AG04449 (cell line): Measurements from ENCODE around the gene PTPRE.

Experiments used
- CTCF ChIA-PET: fragments of 350-600 bp; formaldehyde crosslinking; extraction: SDS; loops from one replicate; lab custom pipeline; 2021; ENCODE audit warnings: antibody characterized with exemption; lab: Yijun Ruan, JAX
- POLR2A ChIA-PET: fragments of 400-600, 350-600 bp; formaldehyde crosslinking; extraction: SDS; loops from one replicate; lab custom pipeline; 2020; ENCODE audit warnings: antibody characterized with exemption, inconsistent platforms; lab: Yijun Ruan, JAX
- DNase-seq: peaks from one replicate; pipeline ENCODE4 v3.0.0-alpha.2; 2010; ENCODE audit warnings: low read depth, low spot score
- H3K4me3 ChIP-seq: 2 replicates; pipeline ENCODE4 v1.5.1; 2011; ENCODE audit warnings: low read depth, mild to moderate bottlenecking, control low read depth, low read length
- TF ChIP-seq, protein P1 (sequence below): IDR thresholded peaks from one replicate; pipeline ENCODE4 v1.5.1; 2011; ENCODE audit warnings: mild to moderate bottlenecking, moderate library complexity, low read length, control low read depth, inconsistent platforms; ENCODE audit not compliant: insufficient read depth; ENCODE audit errors: missing control alignments

Gene PTPRE

DNA sequence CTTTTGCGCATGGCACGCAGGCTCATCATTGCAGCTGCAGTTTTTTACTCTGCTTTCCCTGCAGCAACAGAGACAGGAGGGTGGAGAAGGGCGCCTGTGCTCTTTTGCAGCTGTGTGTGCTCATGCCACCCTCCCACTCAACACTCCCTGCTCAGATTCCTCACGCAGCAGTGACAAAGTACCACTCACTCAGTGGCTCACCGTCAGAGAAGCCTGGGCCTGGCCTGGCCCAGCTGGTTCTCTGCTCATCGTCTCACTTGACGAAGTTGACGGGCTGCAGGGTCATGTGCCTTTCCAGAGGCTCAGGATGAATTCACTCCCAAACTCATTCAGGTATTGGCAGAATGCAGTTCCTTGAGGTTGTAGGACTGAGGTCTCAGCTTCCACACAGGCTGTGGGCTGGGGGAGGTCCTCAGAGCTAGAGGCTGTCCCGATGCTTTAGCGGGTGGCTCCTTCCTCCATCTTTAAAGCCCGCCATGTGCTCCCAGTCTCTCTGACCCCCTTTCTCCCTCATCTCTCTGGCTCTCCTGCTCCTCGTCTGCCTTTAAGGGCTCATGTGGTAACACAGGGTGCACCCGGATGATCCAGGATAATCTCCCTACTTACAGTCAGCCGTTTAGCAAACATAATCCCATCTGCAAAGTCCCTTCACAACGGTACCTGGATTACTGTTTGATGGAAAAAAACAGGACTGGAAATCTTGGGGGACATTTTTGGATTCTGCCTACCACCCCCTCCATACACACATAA, 25.8 kb downstream of the PTPRE start:
- CTCF ChIA-PET: no interaction called here
- DNase-seq: no peak
- POLR2A ChIA-PET: no interaction called here
- no peak overlapping the region for H3K4me3 ChIP-seq
- TF ChIP-seq, protein P1, sequence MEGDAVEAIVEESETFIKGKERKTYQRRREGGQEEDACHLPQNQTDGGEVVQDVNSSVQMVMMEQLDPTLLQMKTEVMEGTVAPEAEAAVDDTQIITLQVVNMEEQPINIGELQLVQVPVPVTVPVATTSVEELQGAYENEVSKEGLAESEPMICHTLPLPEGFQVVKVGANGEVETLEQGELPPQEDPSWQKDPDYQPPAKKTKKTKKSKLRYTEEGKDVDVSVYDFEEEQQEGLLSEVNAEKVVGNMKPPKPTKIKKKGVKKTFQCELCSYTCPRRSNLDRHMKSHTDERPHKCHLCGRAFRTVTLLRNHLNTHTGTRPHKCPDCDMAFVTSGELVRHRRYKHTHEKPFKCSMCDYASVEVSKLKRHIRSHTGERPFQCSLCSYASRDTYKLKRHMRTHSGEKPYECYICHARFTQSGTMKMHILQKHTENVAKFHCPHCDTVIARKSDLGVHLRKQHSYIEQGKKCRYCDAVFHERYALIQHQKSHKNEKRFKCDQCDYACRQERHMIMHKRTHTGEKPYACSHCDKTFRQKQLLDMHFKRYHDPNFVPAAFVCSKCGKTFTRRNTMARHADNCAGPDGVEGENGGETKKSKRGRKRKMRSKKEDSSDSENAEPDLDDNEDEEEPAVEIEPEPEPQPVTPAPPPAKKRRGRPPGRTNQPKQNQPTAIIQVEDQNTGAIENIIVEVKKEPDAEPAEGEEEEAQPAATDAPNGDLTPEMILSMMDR: no peak

DNA sequence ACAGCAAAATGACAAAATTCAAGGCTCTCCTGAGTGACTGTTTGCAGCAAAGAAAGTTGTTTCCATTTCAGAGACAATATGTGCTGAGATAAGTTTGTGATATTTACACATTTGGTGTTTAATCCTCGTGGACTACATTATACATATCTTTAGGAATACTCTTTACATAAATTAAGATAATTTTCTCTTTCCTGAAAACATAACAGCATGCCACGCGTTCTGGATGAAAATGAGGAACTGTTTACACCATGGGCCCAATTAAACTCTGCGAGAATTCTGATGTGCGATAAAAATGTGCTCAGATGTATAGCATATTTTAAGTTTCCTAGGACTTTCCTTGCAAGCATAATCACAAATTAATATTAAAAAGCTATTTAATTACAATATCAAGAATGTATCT, 26.4 kb downstream of the PTPRE start:
- DNase-seq: no peak
- H3K4me3 ChIP-seq: no peak overlapping the region
- ChIA-PET POLR2A (no interaction called here), CTCF (no interaction called here)
- TF ChIP-seq, protein P1: no peak

DNA sequence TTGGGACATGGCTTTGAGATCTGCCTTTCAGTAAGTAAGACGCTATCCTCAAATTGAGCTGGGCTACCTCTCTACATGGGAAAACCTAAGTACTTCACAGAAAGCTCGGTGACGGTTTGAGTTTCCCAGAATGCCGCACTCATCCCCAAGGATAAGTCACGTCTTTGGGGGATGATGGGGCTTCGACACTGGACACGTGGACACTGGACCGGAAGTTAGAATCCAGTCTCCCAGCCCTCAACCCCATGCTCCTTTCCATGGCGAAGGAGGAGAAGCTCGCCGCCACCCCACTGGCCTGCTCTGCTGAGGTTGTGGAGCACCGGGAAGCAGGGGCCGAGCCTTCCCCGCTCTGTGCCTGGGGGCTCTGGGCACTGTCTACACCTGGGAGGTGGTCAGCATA, 27.5 kb downstream of the PTPRE start:
- CTCF ChIA-PET: no interaction called here

DNA sequence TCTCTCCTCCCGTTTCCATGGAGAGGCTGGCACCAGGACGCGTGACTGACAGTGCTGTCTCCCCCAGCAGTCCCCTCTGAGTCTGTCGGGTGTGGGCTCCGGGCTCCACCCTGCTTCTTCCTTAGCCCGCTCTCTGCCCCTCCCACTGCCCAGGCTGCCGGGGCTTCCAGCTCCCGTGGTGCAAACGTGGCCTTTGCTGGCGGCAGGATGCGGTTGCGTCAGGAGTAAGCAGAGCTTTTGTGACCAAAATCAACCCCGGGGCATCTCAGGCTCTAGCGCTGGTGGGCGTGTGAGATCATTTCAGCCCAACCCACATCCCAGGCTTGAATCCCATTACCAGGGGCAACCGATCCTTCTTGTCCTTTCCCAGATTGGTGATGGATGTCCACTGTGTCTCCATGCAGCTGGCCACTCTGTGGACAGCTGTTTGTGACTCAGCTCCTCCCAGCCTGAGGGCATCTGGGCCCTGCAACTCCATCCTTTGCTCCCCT, 28.2 kb downstream of the PTPRE start:
- TF ChIP-seq, protein P1: no peak
- POLR2A ChIA-PET: no interaction called here
- no peak overlapping the region for H3K4me3 ChIP-seq
- CTCF ChIA-PET: no interaction called here
- no peak for DNase-seq

More for the DNA sequence above, 27.5 kb downstream of the PTPRE start:
- POLR2A ChIA-PET: no interaction called here
- H3K4me3 ChIP-seq: no peak overlapping the region
- TF ChIP-seq, protein P1: no peak
- DNase-seq: no peak

DNA sequence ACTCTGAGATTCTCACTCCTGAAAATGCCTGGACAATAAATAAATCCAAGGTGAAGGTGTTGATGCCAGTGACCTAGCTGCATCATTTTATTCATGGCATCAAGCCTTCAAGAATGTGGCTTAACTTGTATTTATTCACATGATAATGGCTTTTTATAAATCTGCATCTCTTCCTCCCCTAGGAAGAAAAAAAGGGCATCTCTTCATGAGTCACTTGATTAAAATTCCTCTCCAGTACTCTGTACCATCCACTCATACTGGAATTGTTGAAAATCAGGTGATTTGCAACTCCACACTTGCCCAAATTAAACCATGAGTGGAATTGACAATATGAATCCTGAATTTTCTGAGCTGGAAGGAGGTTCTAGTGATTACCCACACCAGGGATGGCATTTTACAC, 30.2 kb downstream of the PTPRE start:
- POLR2A ChIA-PET: no interaction called here
- TF ChIP-seq, protein P1: no peak

DNA sequence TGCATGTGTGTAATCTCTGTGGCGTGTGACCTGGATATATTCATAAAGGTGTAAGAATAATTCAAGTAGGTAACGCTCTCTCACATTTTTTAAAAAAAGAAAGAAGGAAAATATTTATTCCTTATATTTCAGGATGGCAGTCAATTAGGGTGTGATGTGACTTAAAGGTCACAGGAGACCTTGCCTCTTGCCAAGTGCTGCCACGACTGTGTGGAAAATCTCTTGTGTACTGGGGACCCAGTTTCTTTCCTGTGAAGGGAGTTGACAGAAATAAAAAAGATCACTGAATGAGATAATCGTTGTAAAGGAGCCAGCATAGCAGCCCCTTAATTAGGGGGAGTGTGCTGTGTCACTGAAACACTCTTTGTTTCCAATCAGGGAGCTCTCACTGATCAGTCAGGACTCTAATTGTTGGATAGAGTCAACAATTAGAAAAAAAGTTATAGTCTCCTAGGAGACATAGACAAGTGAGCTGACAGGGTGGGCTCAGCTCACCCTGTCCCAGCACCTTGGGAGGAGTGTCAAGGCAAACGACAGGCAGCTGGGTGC, 31.1 kb downstream of the PTPRE start:
- no peak for DNase-seq
- ChIA-PET POLR2A (no interaction called here), CTCF (no interaction called here)

More for the DNA sequence above, 30.2 kb downstream of the PTPRE start:
- CTCF ChIA-PET: no interaction called here
- H3K4me3 ChIP-seq: no peak overlapping the region
- no peak for DNase-seq

More for the DNA sequence above, 31.1 kb downstream of the PTPRE start:
- TF ChIP-seq, protein P1: no peak
- no peak overlapping the region for H3K4me3 ChIP-seq
